T-helper 17 cell (primary cell): ENCODE data around the gene MYO1D. TPM values are rescaled to one million over a fixed set of nuclear protein-coding genes. Genes with fewer than 3 reads are reported as not detected.

Source experiments
- ATAC-seq: fragments of 150-1000 bp; cut with Tn5 transposase; 2 replicates; pipeline ENCODE4 v1.10.0; 2021; ENCODE audit warnings: mild to moderate bottlenecking, moderate library complexity
- DNase-seq, 3 donors: peaks; one replicate each; pipeline versions ENCODE4 v3.0.0 to v3.0.0-alpha.2; 2020 to 2021
- H3K9me3 ChIP-seq: one replicate; pipeline ENCODE4 v1.7.0; 2013; ENCODE audit warnings: low read length, mild to moderate bottlenecking; ENCODE audit not compliant: control insufficient read depth, poor library complexity, severe bottlenecking
- H3K27ac Mint-ChIP-seq: one replicate; pipeline ENCODE4 v1.8.0; 2022; ENCODE audit warnings: mild to moderate bottlenecking, moderate library complexity, mixed read lengths
- H3K27me3 Mint-ChIP-seq: one replicate; pipeline ENCODE4 v1.8.0; 2022; ENCODE audit warnings: mixed read lengths
- H3K36me3 Mint-ChIP-seq: one replicate; pipeline ENCODE4 v1.8.0; 2022; ENCODE audit warnings: low read depth, mixed read lengths
- H3K4me1 Mint-ChIP-seq: one replicate; pipeline ENCODE4 v1.8.0; 2022; ENCODE audit warnings: mild to moderate bottlenecking, mixed read lengths
- H3K4me3 Mint-ChIP-seq: one replicate; pipeline ENCODE4 v1.8.0; 2022; ENCODE audit warnings: mild to moderate bottlenecking, moderate library complexity, mixed read lengths
- total RNA-seq, 4 donors: library from RNA in 2 of 4; stranded (reverse) in 2 of 4; gene quantifications; one replicate each; pipeline ENCODE4 v1.2.3 and lab custom pipeline; 2022 to 2026

The MYO1D gene
- total RNA-seq, 2 donors from 2014 or later, result 9.1 to 12.4 TPM

- Mint-ChIP-seq H3K4me1 (peaks cover 6% of the 10 kb centered on the region), H3K4me3 (no peak overlapping the region), H3K36me3 (no peaks in the 10 kb centered on the region), H3K27me3 (no peaks in the 10 kb centered on the region), H3K27ac (peak overlapping the region; percentile 45)
- peak; percentile 17 to 59 (median 35) for DNase-seq
- peak; percentile 100 for ATAC-seq
- no peaks in the 10 kb centered on the region for H3K9me3 ChIP-seq
These were observed 267.8 kb downstream of the MYO1D start for GRCh38 chr17:32609085-32609484.

GRCh38 chr17:32608267-32608666 is 268.7 kb downstream of the MYO1D start:
- ATAC-seq, result no peak
- no peak for DNase-seq
- H3K9me3 ChIP-seq, result no peaks in the 10 kb centered on the region
- Mint-ChIP-seq H3K4me1 (peaks cover 6% of the 10 kb centered on the region), H3K27ac (no peak overlapping the region), H3K4me3 (no peak overlapping the region), H3K27me3 (no peaks in the 10 kb centered on the region), H3K36me3 (no peaks in the 10 kb centered on the region)

GRCh38 chr17:32604966-32605365 is 272.0 kb downstream of the MYO1D start:
- no peaks in the 10 kb centered on the region for H3K9me3 ChIP-seq
- Mint-ChIP-seq H3K4me1 (peaks cover 6% of the 10 kb centered on the region), H3K36me3 (no peaks in the 10 kb centered on the region), H3K27ac (no peak overlapping the region), H3K4me3 (no peak overlapping the region), H3K27me3 (no peaks in the 10 kb centered on the region)
- DNase-seq (no peak), ATAC-seq (no peak)

- Mint-ChIP-seq H3K36me3 (no peaks in the 10 kb centered on the region), H3K4me3 (no peak overlapping the region), H3K27ac (no peak overlapping the region), H3K4me1 (no peaks in the 10 kb centered on the region), H3K27me3 (no peaks in the 10 kb centered on the region)
- ATAC-seq, result no peak
- no peak for DNase-seq
- H3K9me3 ChIP-seq, result no peaks in the 10 kb centered on the region
These were observed 274.5 kb downstream of the MYO1D start for GRCh38 chr17:32602396-32602795.

- Mint-ChIP-seq H3K27me3 (no peaks in the 10 kb centered on the region), H3K4me1 (no peaks in the 10 kb centered on the region), H3K36me3 (no peaks in the 10 kb centered on the region), H3K4me3 (no peak overlapping the region), H3K27ac (no peak overlapping the region)
- no peaks in the 10 kb centered on the region for H3K9me3 ChIP-seq
- no peak for DNase-seq
- ATAC-seq, result no peak
These were observed 275.1 kb downstream of the MYO1D start for GRCh38 chr17:32601866-32602265.

GRCh38 chr17:32596628-32597027 is 280.3 kb downstream of the MYO1D start:
- Mint-ChIP-seq H3K4me1 (no peaks in the 10 kb centered on the region), H3K36me3 (no peaks in the 10 kb centered on the region), H3K4me3 (no peak overlapping the region), H3K27ac (no peak overlapping the region), H3K27me3 (no peaks in the 10 kb centered on the region)
- ATAC-seq, result no peak
- no peaks in the 10 kb centered on the region for H3K9me3 ChIP-seq
- DNase-seq, result no peak

GRCh38 chr17:32596206-32596605 is 280.7 kb downstream of the MYO1D start:
- no peaks in the 10 kb centered on the region for H3K27me3 Mint-ChIP-seq
- H3K4me1 Mint-ChIP-seq, result no peaks in the 10 kb centered on the region
- no peaks in the 10 kb centered on the region for H3K36me3 Mint-ChIP-seq
- no peak overlapping the region for H3K4me3 Mint-ChIP-seq
- DNase-seq, result no peak
- H3K9me3 ChIP-seq, result no peaks in the 10 kb centered on the region
- H3K27ac Mint-ChIP-seq, result no peak overlapping the region
- ATAC-seq, result no peak

GRCh38 chr17:32593003-32593402 is 283.9 kb downstream of the MYO1D start:
- Mint-ChIP-seq H3K4me3 (no peak overlapping the region), H3K36me3 (no peaks in the 10 kb centered on the region), H3K4me1 (no peaks in the 10 kb centered on the region), H3K27me3 (no peaks in the 10 kb centered on the region), H3K27ac (no peak overlapping the region)
- DNase-seq (no peak), ATAC-seq (no peak)
- H3K9me3 ChIP-seq, result no peaks in the 10 kb centered on the region

- no peak for ATAC-seq
- Mint-ChIP-seq H3K27me3 (no peaks in the 10 kb centered on the region), H3K36me3 (no peaks in the 10 kb centered on the region), H3K4me1 (no peaks in the 10 kb centered on the region), H3K27ac (no peak overlapping the region), H3K4me3 (no peak overlapping the region)
- DNase-seq, result no peak
- no peaks in the 10 kb centered on the region for H3K9me3 ChIP-seq
These were observed 285.5 kb downstream of the MYO1D start for GRCh38 chr17:32591405-32591804.

GRCh38 chr17:32590974-32591373 is 285.9 kb downstream of the MYO1D start:
- no peak overlapping the region for H3K4me3 Mint-ChIP-seq
- no peaks in the 10 kb centered on the region for H3K4me1 Mint-ChIP-seq
- H3K27me3 Mint-ChIP-seq, result no peaks in the 10 kb centered on the region
- ATAC-seq (no peak), DNase-seq (no peak)
- no peaks in the 10 kb centered on the region for H3K9me3 ChIP-seq
- H3K27ac Mint-ChIP-seq, result no peak overlapping the region
- no peaks in the 10 kb centered on the region for H3K36me3 Mint-ChIP-seq

GRCh38 chr17:32588982-32589381 is 287.9 kb downstream of the MYO1D start:
- DNase-seq (no peak), ATAC-seq (no peak)
- H3K27ac Mint-ChIP-seq, result no peak overlapping the region
- H3K27me3 Mint-ChIP-seq, result no peaks in the 10 kb centered on the region
- no peak overlapping the region for H3K4me3 Mint-ChIP-seq
- no peaks in the 10 kb centered on the region for H3K4me1 Mint-ChIP-seq
- H3K36me3 Mint-ChIP-seq, result no peaks in the 10 kb centered on the region
- H3K9me3 ChIP-seq, result no peaks in the 10 kb centered on the region

GRCh38 chr17:32588135-32588534 is 288.8 kb downstream of the MYO1D start:
- peaks cover under 1% of the 10 kb centered on the region for H3K9me3 ChIP-seq
- ATAC-seq, result no peak
- DNase-seq, result no peak
- no peak overlapping the region for H3K27ac Mint-ChIP-seq
- no peaks in the 10 kb centered on the region for H3K36me3 Mint-ChIP-seq
- no peaks in the 10 kb centered on the region for H3K27me3 Mint-ChIP-seq
- no peaks in the 10 kb centered on the region for H3K4me1 Mint-ChIP-seq
- H3K4me3 Mint-ChIP-seq, result no peak overlapping the region

- no peaks in the 10 kb centered on the region for H3K4me1 Mint-ChIP-seq
- no peak for ATAC-seq
These were observed 290.3 kb downstream of the MYO1D start for GRCh38 chr17:32586666-32587065.

GRCh38 chr17:32584792-32585191 is 292.1 kb downstream of the MYO1D start:
- no peak overlapping the region for H3K4me3 Mint-ChIP-seq
- ATAC-seq, result no peak
- H3K27me3 Mint-ChIP-seq, result no peaks in the 10 kb centered on the region

More at GRCh38 chr17:32586666-32587065, 290.3 kb downstream of the MYO1D start:
- H3K9me3 ChIP-seq, result peaks cover 3% of the 10 kb centered on the region
- no peak overlapping the region for H3K4me3 Mint-ChIP-seq
- no peak for DNase-seq
- no peaks in the 10 kb centered on the region for H3K27me3 Mint-ChIP-seq
- H3K36me3 Mint-ChIP-seq, result no peaks in the 10 kb centered on the region
- no peak overlapping the region for H3K27ac Mint-ChIP-seq

More at GRCh38 chr17:32584792-32585191, 292.1 kb downstream of the MYO1D start:
- peaks cover 3% of the 10 kb centered on the region for H3K9me3 ChIP-seq
- Mint-ChIP-seq H3K27ac (no peak overlapping the region), H3K36me3 (no peaks in the 10 kb centered on the region), H3K4me1 (no peaks in the 10 kb centered on the region)
- DNase-seq, result no peak
